22Rv1 (cell line): Measurements from ENCODE around the gene FLOT2.

ENCODE experiments used
- H3K27ac ChIP-seq: fragments of 450-650 bp; 2 replicates; pipeline ENCODE4 v1.5.1; 2017
- CTCF ChIP-seq: fragments of 450-650 bp; IDR thresholded peaks from 2 replicates; pipeline ENCODE4 v1.5.1; 2017; ENCODE audit warnings: mild to moderate bottlenecking
- ZFX ChIP-seq: fragments of 450-650 bp; IDR thresholded peaks from 2 replicates; pipeline ENCODE4 v1.6.1; 2017; ENCODE audit warnings: antibody characterized with exemption, borderline replicate concordance

The FLOT2 gene

GRCh38 chr17:28878158-28878910 lies 19.2 kb downstream of the FLOT2 start:
- H3K27ac ChIP-seq = peak overlapping the region; percentile 19; the same call in 1 of the 2 replicates
- TF ChIP-seq ZFX (no peak), CTCF (no peak)

GRCh38 chr17:28877150-28877711 lies 20.3 kb downstream of the FLOT2 start:
- peak overlapping the region; percentile 19 for H3K27ac ChIP-seq

- TF ChIP-seq ZFX (no peak), CTCF (no peak)
- H3K27ac ChIP-seq = peak overlapping the region; percentile 19; the same call in 1 of the 2 replicates
Observed at GRCh38 chr17:28875848-28876550, 21.5 kb downstream of the FLOT2 start.

GRCh38 chr17:28874750-28875149 lies 22.8 kb downstream of the FLOT2 start:
- H3K27ac ChIP-seq = no peak overlapping the region
- no peak for TF ChIP-seq ZFX
- no peak for TF ChIP-seq CTCF

- TF ChIP-seq ZFX (no peak), CTCF (no peak)
Observed at GRCh38 chr17:28873839-28874238, 23.7 kb downstream of the FLOT2 start.

GRCh38 chr17:28871056-28871579 lies 26.4 kb downstream of the FLOT2 start:
- no peak overlapping the region for H3K27ac ChIP-seq
- no peak for TF ChIP-seq CTCF
- TF ChIP-seq ZFX = no peak

More at GRCh38 chr17:28873839-28874238, 23.7 kb downstream of the FLOT2 start:
- H3K27ac ChIP-seq = no peak overlapping the region

GRCh38 chr17:28867276-28867675 lies 30.3 kb downstream of the FLOT2 start:
- no peak overlapping the region for H3K27ac ChIP-seq
- TF ChIP-seq ZFX (no peak), CTCF (no peak)
